ENCODE measurements around the gene NMT1. TPM values are rescaled to one million over a fixed set of nuclear protein-coding genes. Genes with fewer than 3 reads are reported as not detected.
A peak's percentile ranks its signal among the peaks of the same experiment; 100 is the strongest.

The NMT1 gene
- total RNA-seq, 1 experiment from 2014 or later = 117 TPM

GRCh38 chr17:45020354-45021138, 40.6 kb upstream of the NMT1 start:
- H3F3A ChIP-seq (ENCODE audit: low read length, unreplicated experiment) = no peaks in the 10 kb centered on the region
- CTCF ChIA-PET = interaction anchor here (1.0 to 4.9 kb wide), 4 partner anchors 100 to 245 kb away, joined by 3 to 45 read pairs (median 4); no protein-coding TSS in a partner anchor
- no peaks in the 10 kb centered on the region for H3K9me3 ChIP-seq (ENCODE audit: low read length)
- POLR2A ChIA-PET (ENCODE audit: unreplicated experiment) = interaction anchor here (0.6 kb wide), 1 partner anchor 127 kb away, joined by 3 read pairs; no protein-coding TSS in a partner anchor
- peaks cover 19% of the 10 kb centered on the region; the same call in 1 of the 2 replicates for H3K4me1 ChIP-seq (ENCODE audit: insufficient read depth, low read length)
- ATAC-seq (no peak), DNase-seq (no peak)
- no peak overlapping the region for H2AFZ ChIP-seq (ENCODE audit: low read length)
- no peaks in the 10 kb centered on the region for H3K27me3 ChIP-seq (ENCODE audit: low read length)
- no peaks in the 10 kb centered on the region for H4K20me1 ChIP-seq (ENCODE audit: low read length)
- H3K9me2 ChIP-seq (replicated peaks; ENCODE audit: low read length) = no peaks in the 10 kb centered on the region
- H3K4me2 ChIP-seq (ENCODE audit: low read length) = no peak overlapping the region
- H3K4me3 ChIP-seq (ENCODE audit: low read length) = no peak overlapping the region
- no peak overlapping the region for H3K27ac ChIP-seq (ENCODE audit: low read length)
- BruUV-seq (replicated peaks) = no TSS peak
- no peaks in the 10 kb centered on the region for H3K36me3 ChIP-seq (ENCODE audit: low read depth, low read length)
- H3K9ac ChIP-seq (ENCODE audit: low read length) = no peak overlapping the region
- intact Hi-C loops (cut with micrococcal nuclease) = loop anchor here (5.0 kb wide), 1 partner anchor 118 kb away; a partner anchor contains a TSS
- H3K79me2 ChIP-seq (ENCODE audit: low read length) = no peaks in the 10 kb centered on the region
- TF ChIP-seq CTCF (conservative IDR thresholded peaks at IDR 0.05; ENCODE audit: low read depth, low read length) (no peak), EZH2 (IDR thresholded peaks at IDR 0.05; ENCODE audit: low read length, unreplicated experiment) (no peak), EZH2phosphoT487 (IDR thresholded peaks at IDR 0.05; ENCODE audit: borderline replicate concordance, low read length) (no peak)

GRCh38 chr17:45021607-45022287, 39.4 kb upstream of the NMT1 start:
- H2AFZ ChIP-seq (ENCODE audit: low read length) = peak overlapping the region; percentile 73
- H3K4me2 ChIP-seq (ENCODE audit: low read length) = peak overlapping the region; percentile 78
- peak overlapping the region; percentile 35 for H3K9ac ChIP-seq (ENCODE audit: low read length)
- peak overlapping the region; percentile 51 for H3K4me3 ChIP-seq (ENCODE audit: low read length)
- H3K36me3 ChIP-seq (ENCODE audit: low read depth, low read length) = no peaks in the 10 kb centered on the region
- DNase-seq (peak; percentile 79), ATAC-seq (peak; percentile 68)
- POLR2A ChIA-PET (ENCODE audit: unreplicated experiment) = no interaction called here
- no peak overlapping the region for H3K27ac ChIP-seq (ENCODE audit: low read length)
- H4K20me1 ChIP-seq (ENCODE audit: low read length) = no peaks in the 10 kb centered on the region
- H3K27me3 ChIP-seq (ENCODE audit: low read length) = no peaks in the 10 kb centered on the region
- no peaks in the 10 kb centered on the region for H3K79me2 ChIP-seq (ENCODE audit: low read length)
- H3F3A ChIP-seq (ENCODE audit: low read length, unreplicated experiment) = no peaks in the 10 kb centered on the region
- CTCF ChIA-PET = interaction anchor here (0.6 to 4.9 kb wide), 6 partner anchors 29 to 823 kb away, joined by 3 to 45 read pairs (median 4); partner anchors contain the start of gene DCAKD
- no TSS peak for BruUV-seq (replicated peaks)
- intact Hi-C loops (cut with micrococcal nuclease) = loop anchor here (1.0 to 5.0 kb wide), 3 partner anchors 101 to 119 kb away; partner anchors contain the start of gene PLCD3
- no peaks in the 10 kb centered on the region for H3K9me3 ChIP-seq (ENCODE audit: low read length)
- TF ChIP-seq EZH2 (IDR thresholded peaks at IDR 0.05; ENCODE audit: low read length, unreplicated experiment) = no peak
- TF ChIP-seq CTCF (conservative IDR thresholded peaks at IDR 0.05; ENCODE audit: low read depth, low read length) = peak; percentile 96
- peaks cover 19% of the 10 kb centered on the region; the same call in 1 of the 2 replicates for H3K4me1 ChIP-seq (ENCODE audit: insufficient read depth, low read length)
- H3K9me2 ChIP-seq (replicated peaks; ENCODE audit: low read length) = no peaks in the 10 kb centered on the region

All from PC-3 (cell line).